AG04449 (cell line): ENCODE measurements around the gene KATNIP.

ENCODE experiments used
- CTCF ChIA-PET: fragments of 350-600 bp; formaldehyde crosslinking; extraction: SDS; loops from one replicate; lab custom pipeline; 2021; ENCODE audit warnings: antibody characterized with exemption; lab: Yijun Ruan, JAX
- POLR2A ChIA-PET: fragments of 400-600, 350-600 bp; formaldehyde crosslinking; extraction: SDS; loops from one replicate; lab custom pipeline; 2020; ENCODE audit warnings: antibody characterized with exemption, inconsistent platforms; lab: Yijun Ruan, JAX
- DNase-seq: peaks from one replicate; pipeline ENCODE4 v3.0.0-alpha.2; 2010; ENCODE audit warnings: low read depth, low spot score
- H3K4me3 ChIP-seq: 2 replicates; pipeline ENCODE4 v1.5.1; 2011; ENCODE audit warnings: low read depth, mild to moderate bottlenecking, control low read depth, low read length
- TF ChIP-seq, protein P1 (sequence below): IDR thresholded peaks from one replicate; pipeline ENCODE4 v1.5.1; 2011; ENCODE audit warnings: mild to moderate bottlenecking, moderate library complexity, low read length, control low read depth, inconsistent platforms; ENCODE audit not compliant: insufficient read depth; ENCODE audit errors: missing control alignments

KATNIP gene

DNA sequence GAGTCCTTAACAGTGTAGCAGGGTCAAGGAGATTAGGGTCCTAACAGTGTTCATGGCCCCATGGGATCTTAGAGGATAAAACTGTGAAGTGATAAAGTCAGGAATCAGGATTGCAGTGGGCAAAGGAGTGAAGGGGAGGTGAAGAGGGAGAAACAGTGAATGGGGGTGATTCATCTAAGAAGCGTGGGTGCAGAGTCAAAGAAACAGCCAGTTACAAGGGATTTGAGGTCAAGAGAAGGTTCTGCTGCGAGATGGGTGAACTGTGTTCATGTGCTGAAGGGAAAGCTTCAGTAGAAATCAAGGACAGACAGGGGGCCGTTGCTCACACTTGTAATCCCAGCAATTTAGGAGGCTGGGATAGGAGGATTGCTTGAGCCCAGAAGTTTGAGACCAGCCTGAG lies 6.1 kb upstream of the KATNIP start:
- POLR2A ChIA-PET = no interaction called here
- TF ChIP-seq, protein P1, sequence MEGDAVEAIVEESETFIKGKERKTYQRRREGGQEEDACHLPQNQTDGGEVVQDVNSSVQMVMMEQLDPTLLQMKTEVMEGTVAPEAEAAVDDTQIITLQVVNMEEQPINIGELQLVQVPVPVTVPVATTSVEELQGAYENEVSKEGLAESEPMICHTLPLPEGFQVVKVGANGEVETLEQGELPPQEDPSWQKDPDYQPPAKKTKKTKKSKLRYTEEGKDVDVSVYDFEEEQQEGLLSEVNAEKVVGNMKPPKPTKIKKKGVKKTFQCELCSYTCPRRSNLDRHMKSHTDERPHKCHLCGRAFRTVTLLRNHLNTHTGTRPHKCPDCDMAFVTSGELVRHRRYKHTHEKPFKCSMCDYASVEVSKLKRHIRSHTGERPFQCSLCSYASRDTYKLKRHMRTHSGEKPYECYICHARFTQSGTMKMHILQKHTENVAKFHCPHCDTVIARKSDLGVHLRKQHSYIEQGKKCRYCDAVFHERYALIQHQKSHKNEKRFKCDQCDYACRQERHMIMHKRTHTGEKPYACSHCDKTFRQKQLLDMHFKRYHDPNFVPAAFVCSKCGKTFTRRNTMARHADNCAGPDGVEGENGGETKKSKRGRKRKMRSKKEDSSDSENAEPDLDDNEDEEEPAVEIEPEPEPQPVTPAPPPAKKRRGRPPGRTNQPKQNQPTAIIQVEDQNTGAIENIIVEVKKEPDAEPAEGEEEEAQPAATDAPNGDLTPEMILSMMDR = no peak

DNA sequence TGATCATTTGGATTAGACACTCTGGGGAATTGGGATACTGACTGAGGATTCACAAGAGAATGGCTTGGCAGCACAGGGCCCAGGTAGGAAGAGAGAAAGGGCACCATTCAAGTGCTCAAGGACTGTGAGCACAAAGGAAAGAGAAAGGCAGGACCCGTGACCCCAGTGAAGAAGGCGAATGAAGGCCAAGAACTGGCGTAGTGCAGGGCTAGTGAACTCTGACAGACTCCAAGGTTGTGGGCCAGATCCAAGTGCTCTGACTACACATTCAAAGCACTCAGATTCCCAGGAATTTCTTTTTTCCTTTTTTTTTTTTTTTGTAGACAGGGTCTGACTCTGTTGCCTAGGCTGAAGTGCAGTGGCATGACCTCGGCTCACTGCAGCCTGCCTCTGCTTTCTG lies 5.3 kb upstream of the KATNIP start:
- DNase-seq = no peak
- ChIA-PET CTCF (no interaction called here), POLR2A (no interaction called here)
- TF ChIP-seq, protein P1 = no peak
- H3K4me3 ChIP-seq = no peak overlapping the region

More for the DNA sequence above, 6.1 kb upstream of the KATNIP start:
- no peak overlapping the region for H3K4me3 ChIP-seq
- CTCF ChIA-PET = no interaction called here
- no peak for DNase-seq

DNA sequence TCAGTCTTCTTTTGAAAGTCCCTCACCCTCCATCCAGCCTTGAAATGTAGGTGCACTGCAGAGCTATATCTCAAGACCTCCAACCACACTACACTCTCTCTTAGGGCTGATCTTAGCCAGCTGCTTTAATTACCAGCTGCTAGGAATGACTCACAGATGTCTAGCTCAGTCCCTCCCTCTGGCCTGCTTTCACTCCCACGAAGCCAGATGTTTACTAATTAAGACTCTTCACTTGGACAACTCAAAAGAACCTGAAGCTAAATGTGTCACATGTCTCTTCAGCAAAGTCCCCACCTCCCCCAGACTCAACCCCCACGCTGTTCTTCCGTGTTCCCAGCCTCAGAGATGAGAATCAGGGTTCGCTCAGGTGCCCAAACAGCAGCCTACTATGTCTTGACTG lies 2.8 kb upstream of the KATNIP start:
- ChIA-PET CTCF (interaction anchor here (0.9 to 2.6 kb wide), 2 partner anchors 31 to 524 kb away, joined by 3 to 10 read pairs; no protein-coding TSS in a partner anchor), POLR2A (interaction anchor here (1.0 kb wide), 1 partner anchor 16 kb away, joined by 3 read pairs; no protein-coding TSS in a partner anchor)
- H3K4me3 ChIP-seq = no peak overlapping the region
- DNase-seq = no peak
- TF ChIP-seq, protein P1 = no peak

DNA sequence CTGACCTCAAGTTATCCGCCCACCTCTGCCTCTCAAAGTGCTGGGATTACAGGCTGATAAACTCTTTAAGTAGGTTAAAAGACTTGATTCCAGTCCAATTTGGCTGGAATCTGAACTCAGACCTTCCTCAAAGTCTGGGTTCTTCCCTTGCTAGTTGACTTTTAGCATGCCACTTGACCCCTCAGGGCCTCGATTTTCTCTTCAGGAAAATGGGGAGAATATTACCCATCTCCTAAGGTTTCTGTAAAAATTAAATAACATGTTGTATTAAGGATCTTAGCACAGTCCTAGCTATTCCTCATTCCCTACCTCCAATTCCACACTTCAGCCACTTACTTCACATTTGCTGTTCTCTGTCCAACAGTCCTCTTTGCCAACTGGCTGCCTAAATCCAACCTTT lies 2.1 kb upstream of the KATNIP start:
- TF ChIP-seq, protein P1 = no peak
- ChIA-PET POLR2A (no interaction called here), CTCF (interaction anchor here (1.5 to 2.6 kb wide), 2 partner anchors 368 to 523 kb away, joined by 3 to 10 read pairs; no protein-coding TSS in a partner anchor)
- DNase-seq = no peak
- H3K4me3 ChIP-seq = no peak overlapping the region

DNA sequence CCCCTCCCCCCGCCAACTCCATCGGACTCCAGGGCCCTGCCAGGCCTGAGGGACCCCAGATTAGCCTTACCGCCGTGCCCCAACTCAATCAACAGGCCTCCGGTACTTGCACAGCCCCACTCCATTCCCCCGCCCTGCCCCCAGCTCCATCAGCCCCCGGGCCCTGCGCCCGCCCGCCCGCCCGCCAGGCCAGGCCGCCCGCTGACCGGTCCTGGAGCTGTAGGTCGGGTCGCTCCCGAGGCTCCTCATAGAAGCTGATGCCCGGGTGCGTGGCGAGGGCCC lies 539 bp upstream of the KATNIP start:
- peak overlapping the region; percentile 93 for H3K4me3 ChIP-seq
- CTCF ChIA-PET = interaction anchor here (2.6 kb wide), 2 partner anchors 13 to 522 kb away, joined by 9 to 10 read pairs; no protein-coding TSS in a partner anchor
- no peak for DNase-seq
- TF ChIP-seq, protein P1 = no peak
- POLR2A ChIA-PET = interaction anchor here (0.7 to 1.7 kb wide), 4 partner anchors 23 to 64 kb away, joined by 3 to 6 read pairs (median 3); no protein-coding TSS in a partner anchor

DNA sequence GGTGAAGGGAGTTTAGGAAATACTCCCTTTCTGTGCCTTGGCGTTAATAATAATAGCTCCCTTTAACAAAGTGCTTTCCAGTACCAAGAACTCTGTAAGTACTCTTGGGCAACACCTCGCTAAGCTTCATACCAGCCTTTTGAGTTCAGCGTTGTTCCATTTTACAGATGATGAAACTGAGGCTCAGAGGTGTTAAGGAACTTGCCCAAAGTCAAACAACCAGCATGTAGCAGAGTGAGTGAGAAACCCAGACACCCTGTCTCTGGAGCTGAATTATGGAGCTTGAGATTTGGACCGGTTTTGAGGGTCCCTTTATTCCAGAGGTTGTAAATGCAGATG lies 607 bp downstream of the KATNIP start:
- no peak for DNase-seq
- TF ChIP-seq, protein P1 = no peak
- ChIA-PET CTCF (interaction anchor here (0.6 to 2.6 kb wide), 6 partner anchors 8 to 271 kb away, joined by 3 to 9 read pairs (median 4); no protein-coding TSS in a partner anchor), POLR2A (interaction anchor here (1.2 to 1.7 kb wide), 2 partner anchors 20 to 28 kb away, joined by 3 to 6 read pairs; no protein-coding TSS in a partner anchor)
- peak overlapping the region; percentile 77 for H3K4me3 ChIP-seq
